Spleen (tissue), 7 donors: ENCODE measurements around the gene TIMM17B.
A peak's percentile ranks its signal among the peaks of the same experiment; 100 is the strongest.

ENCODE experiments used
- POLR2A ChIP-seq, 3 donors: fragments of 450-650 bp; IDR thresholded peaks; one replicate each; pipeline ENCODE4 v1.5.1; 2017; ENCODE audit warnings: antibody characterized with exemption in 3 of 3, mild to moderate bottlenecking in 1 of 3
- TF ChIP-seq, protein P1 (sequence below), 11 experiments: fragments of 200-600 bp in 7 of 11; fragments of 450-650 bp in 4 of 11; sonication (generic) in 4 of 11; IDR thresholded peaks in 8 of 11; conservative IDR thresholded peaks in 3 of 11; 1 replicate in 7 of 11; 2 replicates in 4 of 11; pipeline versions ENCODE4 v1.4.0 to v1.8.0; 2016 to 2021; ENCODE audit warnings: antibody characterized with exemption in 11 of 11, inconsistent platforms in 4 of 11, mild to moderate bottlenecking in 1 of 11
- donor health status: DM: no; HTN: no; CAD: no; lungs with moderate emphysema.
- donor health status: DM: no; HTN: no; CAD: no.
- donor health status: DM: no; HTN: no; CAD: no.

DNA sequence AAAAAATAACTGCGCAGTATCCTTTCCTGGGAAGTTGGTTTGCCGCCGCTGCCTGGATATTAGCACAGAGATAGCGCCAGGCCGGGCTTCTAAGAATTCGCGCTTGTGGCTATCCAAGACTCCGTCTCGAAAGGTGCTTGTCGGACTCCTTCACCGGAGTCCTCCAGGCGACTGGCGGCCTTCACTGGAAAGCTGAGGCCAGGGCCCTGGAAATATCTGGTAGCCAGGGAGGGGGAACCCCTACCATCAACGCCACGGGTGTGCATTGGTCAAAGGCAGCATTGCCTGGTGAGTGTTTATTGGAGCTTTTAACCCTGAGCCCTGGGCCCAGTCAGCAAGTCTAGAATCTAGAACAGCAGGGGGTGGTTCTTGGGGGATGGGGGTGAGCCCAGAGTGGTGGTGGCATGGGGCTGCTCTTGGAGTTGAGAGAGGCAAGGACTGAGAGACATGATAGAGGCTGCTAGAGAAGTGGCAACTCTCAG is 21.8 kb upstream of the TIMM17B start:
- TF ChIP-seq, protein P1, sequence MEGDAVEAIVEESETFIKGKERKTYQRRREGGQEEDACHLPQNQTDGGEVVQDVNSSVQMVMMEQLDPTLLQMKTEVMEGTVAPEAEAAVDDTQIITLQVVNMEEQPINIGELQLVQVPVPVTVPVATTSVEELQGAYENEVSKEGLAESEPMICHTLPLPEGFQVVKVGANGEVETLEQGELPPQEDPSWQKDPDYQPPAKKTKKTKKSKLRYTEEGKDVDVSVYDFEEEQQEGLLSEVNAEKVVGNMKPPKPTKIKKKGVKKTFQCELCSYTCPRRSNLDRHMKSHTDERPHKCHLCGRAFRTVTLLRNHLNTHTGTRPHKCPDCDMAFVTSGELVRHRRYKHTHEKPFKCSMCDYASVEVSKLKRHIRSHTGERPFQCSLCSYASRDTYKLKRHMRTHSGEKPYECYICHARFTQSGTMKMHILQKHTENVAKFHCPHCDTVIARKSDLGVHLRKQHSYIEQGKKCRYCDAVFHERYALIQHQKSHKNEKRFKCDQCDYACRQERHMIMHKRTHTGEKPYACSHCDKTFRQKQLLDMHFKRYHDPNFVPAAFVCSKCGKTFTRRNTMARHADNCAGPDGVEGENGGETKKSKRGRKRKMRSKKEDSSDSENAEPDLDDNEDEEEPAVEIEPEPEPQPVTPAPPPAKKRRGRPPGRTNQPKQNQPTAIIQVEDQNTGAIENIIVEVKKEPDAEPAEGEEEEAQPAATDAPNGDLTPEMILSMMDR (IDR thresholded peaks at IDR 0.05 in 8 of 11, conservative IDR thresholded peaks at IDR 0.05 in 3 of 11): no peak
- TF ChIP-seq POLR2A (IDR thresholded peaks at IDR 0.05): peak in 1 of 3 donors; percentile 6
